Fibroblast of the aortic adventitia (primary cell): ENCODE data around the gene MARCHF9. TPM values are rescaled to one million over a fixed set of nuclear protein-coding genes. Genes with fewer than 3 reads are reported as not detected.

Source experiments
- DNase-seq: peaks from one replicate; pipeline ENCODE4 v3.0.0-alpha.2; 2010; ENCODE audit warnings: low read depth
- H3K4me3 ChIP-seq: 2 replicates; pipeline ENCODE4 v1.5.1; 2011; ENCODE audit warnings: low read depth, mild to moderate bottlenecking, control low read depth, low read length, moderate library complexity
- CTCF ChIP-seq: IDR thresholded peaks from 2 replicates; pipeline ENCODE4 v1.5.1; 2011; ENCODE audit warnings: mild to moderate bottlenecking, low read length, control low read depth, inconsistent platforms; ENCODE audit not compliant: insufficient read depth
- total RNA-seq: library from RNA; depleted of rRNA; stranded (reverse); fragments of >200 nt; gene quantifications from 2 replicates; pipeline ENCODE4 v1.2.3, GENCODE V29; 2012; ENCODE audit warnings: low replicate concordance

MARCHF9 gene
- total RNA-seq, 1 donor, result 2.1 TPM

DNA sequence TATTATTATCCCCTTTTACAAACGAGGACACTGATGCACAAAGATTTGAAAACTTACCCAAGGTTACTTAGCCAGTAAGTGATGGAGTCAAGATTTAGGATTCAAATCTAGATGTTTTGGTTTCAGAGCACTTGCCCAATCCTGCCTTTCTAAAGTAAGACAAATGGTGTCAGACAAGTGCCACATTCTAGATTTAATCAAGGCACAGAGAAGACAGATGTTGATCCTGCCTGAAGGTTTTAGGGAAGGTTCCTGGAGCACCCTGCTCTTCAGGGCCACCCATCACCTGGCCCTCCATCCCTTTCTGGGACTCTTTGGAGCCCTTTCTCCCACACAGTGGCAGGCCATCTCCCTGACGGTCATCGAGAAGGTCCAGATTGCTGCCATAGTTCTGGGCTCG is 2.9 kb downstream of the MARCHF9 start:
- DNase-seq, result no peak
- H3K4me3 ChIP-seq, result no peak overlapping the region
- TF ChIP-seq CTCF, result no peak

DNA sequence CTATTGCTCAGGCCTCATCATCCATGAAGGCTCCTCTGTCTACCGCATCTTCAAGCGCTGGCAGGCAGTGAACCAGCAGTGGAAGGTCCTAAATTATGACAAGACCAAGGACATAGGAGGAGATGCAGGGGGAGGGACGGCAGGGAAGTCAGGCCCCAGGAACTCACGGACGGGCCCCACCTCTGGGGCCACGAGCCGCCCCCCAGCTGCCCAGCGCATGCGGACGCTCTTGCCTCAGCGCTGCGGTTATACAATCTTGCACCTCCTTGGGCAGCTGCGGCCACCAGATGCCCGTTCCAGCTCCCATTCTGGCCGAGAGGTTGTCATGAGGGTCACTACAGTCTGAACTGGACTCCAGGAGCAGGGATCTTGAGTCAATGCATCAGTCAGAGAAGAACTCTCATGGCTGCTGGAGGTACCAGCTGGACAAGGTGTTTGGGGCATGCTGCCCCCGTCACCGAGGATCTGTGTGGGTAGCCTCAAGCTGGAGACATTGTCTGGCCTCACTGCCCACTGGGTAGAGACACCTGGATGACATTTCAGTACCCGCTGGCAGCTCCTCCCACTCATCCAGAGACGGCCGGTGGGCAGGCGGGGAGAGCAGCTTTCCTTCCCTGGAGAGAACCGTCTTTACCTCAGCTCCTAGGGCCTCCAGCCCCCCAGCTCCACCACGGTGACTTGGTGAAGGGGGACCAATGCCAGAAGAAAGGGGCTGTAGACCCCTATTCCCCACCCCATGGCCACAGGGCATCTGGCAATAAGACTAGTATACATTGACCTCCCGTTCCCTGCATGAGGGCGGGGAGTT is 3.9 kb downstream of the MARCHF9 start:
- TF ChIP-seq CTCF, result no peak
- no peak for DNase-seq
- H3K4me3 ChIP-seq, result no peak overlapping the region

GRCh38 chr12:57759360-57759980 is 4.6 kb downstream of the MARCHF9 start:
- peak; percentile 50 for TF ChIP-seq CTCF
- no peak for DNase-seq
- H3K4me3 ChIP-seq, result no peak overlapping the region

GRCh38 chr12:57760347-57760982 is 5.6 kb downstream of the MARCHF9 start:
- no peak for DNase-seq
- TF ChIP-seq CTCF, result no peak
- no peak overlapping the region for H3K4me3 ChIP-seq

- DNase-seq, result no peak
- TF ChIP-seq CTCF, result no peak
- no peak overlapping the region for H3K4me3 ChIP-seq
These were observed 6.6 kb downstream of the MARCHF9 start for GRCh38 chr12:57761391-57761998.

DNA sequence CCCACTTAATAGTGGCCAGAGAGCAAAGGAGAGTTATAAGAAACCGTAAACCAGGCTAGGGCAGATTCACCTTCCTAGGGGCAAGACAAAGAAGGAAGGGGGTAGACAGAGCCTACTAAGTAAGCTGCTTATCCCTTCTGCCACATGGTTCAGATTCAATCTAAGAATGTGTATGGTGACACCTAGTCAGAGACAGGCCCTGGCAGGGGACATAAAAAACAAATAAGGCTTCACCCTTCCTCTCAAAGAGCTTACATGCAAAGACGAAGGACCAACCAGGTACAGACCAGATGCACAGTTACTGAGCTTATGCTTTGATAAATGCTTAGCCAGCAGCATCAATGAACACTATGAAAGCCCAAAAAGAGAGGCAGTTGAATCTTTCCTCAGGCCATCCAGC is 7.6 kb downstream of the MARCHF9 start:
- DNase-seq, result no peak
- TF ChIP-seq CTCF, result no peak
- H3K4me3 ChIP-seq, result no peak overlapping the region
